ENCODE data around the gene PLXNA2.

- TF ChIP-seq REST (IDR thresholded peaks at IDR 0.05; ENCODE audit: insufficient read depth in 1 of 2, low read depth in 2 of 2, low read length in 2 of 2) (no peak), POLR2AphosphoS5 (IDR thresholded peaks at IDR 0.05; ENCODE audit: low read depth, low read length) (no peak), FOXP2 (optimal IDR thresholded peaks at IDR 0.05; ENCODE audit: borderline replicate concordance, extremely low read depth, extremely low read length, insufficient read depth) (no peak), TAF1 (IDR thresholded peaks at IDR 0.05; ENCODE audit: borderline replicate concordance, insufficient read depth, low read length) (no peak)
Observed at GRCh38 chr1:208174200-208174599, 70.0 kb downstream of the PLXNA2 start.
